GM19023 (cell line): Measurements from ENCODE around the gene RELL1.
A peak's percentile ranks its signal among the peaks of the same experiment; 100 is the strongest.

Source experiments
- ATAC-seq: cut with Tn5 transposase; IDR thresholded peaks from one replicate; pipeline ENCODE4 v1.9.1; 2021; ENCODE audit warnings: mild to moderate bottlenecking, moderate library complexity; ENCODE audit not compliant: unreplicated experiment

The RELL1 gene, protein sequence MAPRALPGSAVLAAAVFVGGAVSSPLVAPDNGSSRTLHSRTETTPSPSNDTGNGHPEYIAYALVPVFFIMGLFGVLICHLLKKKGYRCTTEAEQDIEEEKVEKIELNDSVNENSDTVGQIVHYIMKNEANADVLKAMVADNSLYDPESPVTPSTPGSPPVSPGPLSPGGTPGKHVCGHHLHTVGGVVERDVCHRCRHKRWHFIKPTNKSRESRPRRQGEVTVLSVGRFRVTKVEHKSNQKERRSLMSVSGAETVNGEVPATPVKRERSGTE

DNA sequence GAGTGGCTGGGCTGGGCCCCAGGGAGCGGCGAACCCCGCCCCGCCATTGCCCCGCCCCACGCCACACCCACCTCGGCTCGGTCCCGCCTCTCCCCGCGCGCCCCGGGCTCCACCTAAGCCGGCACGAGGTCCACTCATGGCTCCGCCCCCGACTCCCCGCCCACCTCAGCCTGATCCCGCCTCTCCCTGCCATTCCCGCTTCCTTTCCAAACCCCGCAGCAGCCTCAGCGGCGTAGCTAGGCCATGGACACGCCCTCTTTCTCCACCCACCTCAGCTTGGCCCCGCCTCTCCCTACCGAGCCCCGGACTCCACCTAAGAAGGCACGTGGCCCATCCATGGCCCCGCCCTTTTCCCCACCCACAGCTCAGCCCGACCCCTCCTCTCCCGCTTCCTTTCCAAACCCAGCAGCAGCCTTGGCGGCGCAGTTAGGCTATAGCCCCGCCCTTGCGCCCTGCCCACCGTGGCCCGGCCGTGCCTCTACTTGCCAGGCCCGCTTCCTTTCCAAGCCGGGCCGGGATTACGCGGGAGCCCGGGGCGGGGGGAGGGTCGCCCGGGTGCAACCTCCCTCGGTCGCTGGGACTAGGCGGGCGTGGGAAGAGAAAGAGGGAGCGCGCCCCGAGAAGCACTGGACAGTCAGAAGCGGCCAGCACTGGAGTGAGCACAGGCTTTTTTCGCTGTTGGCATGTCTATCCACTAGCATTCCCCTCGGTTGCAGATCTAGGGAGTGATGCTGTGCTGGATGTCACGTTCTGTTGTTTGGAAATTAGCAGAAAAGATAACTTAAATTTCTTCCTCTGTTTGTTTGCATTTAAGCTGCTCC lies at the start of gene RELL1:
RELL1 (minus strand) TSS at position 4 of the 821 bp plus-strand sequence. CDS start 89 bp downstream, outside the sequence.
- peak; percentile 82 for ATAC-seq

GRCh38 chr4:37735578-37735977 lies 49.4 kb upstream of the RELL1 start:
- ATAC-seq: no peak

DNA sequence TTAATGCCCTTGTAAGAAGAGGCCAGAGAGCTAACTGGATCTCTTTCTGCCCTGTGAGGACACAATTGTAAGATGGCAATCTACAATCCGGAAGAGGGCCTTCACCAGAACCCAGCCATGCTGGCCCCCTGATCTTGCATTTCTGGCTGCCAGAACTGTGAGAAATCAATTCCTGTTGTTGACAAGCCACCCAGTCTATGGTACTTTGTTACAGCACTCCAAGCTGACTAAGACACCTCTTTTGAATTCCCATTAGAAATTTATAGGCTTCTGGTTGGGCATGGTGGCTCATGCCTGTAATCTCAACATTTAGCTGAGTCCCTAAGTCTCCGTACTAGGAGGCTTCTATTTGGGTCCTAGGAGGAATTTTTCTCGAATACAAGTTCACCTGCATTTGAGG lies 48.8 kb upstream of the RELL1 start:
- ATAC-seq: no peak

GRCh38 chr4:37733240-37733867 lies 47.2 kb upstream of the RELL1 start:
- no peak for ATAC-seq

- ATAC-seq: peak; percentile 89
These were observed 46.5 kb upstream of the RELL1 start for GRCh38 chr4:37732526-37733186.

- ATAC-seq: no peak
These were observed 43.5 kb upstream of the RELL1 start for GRCh38 chr4:37729649-37730004.

DNA sequence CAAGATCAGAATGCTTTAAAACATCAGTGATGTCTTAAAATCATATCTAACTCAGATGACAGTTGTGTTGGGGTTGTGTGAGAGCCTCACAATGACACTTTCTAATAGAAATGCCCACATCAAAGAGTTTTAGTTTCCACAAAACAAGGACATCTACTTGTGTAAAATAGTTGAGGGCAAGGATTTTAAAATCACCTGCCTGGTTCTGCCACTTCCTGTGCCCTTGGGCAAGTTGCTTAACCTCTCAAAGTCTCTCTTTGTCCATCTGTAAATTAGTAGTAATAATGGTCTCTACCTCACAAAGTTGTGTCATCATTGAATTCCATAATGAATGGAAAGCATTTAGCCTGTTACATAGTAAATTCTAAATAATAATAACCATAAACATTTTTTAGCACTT lies 41.9 kb upstream of the RELL1 start:
- no peak for ATAC-seq

DNA sequence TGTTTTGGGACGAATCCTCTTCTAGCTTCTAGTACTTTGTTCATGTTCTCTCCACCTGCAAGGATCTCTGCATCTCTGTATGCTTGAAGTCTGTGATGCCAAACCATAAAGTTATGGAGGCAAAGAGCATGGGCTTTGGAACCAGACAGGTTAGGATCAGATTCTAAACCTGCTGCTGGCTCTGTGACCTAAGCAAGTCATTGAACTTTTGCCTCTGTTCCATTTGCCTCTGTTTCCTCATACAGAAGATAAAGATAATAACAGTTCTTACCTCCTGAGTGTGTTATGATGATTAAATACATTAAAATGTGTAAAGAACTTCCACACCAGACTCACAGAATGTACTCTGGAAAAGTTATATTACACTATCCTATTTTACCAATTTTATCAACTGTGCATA lies 41.5 kb upstream of the RELL1 start:
- no peak for ATAC-seq

GRCh38 chr4:37726666-37727065 lies 40.5 kb upstream of the RELL1 start:
- ATAC-seq: no peak

DNA sequence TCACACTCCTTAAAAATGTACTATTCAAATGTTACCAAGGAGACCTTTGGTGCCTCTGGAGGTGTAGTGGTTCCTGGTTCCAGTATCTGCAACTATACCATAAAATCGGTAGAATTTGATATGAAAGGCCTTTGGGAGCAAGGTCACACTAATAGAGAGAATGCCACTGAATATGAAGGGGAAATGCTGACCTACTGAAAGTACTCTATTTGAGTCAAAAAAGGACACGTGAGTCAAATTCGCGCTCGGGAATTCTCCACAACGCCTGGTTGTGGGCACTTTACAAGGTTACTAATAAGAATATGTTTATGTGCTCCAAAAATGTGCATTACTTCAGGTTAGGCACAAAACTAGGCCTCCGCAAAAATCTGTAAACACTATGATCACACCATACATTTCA lies 39.5 kb upstream of the RELL1 start:
- ATAC-seq: no peak

- no peak for ATAC-seq
These were observed 36.9 kb upstream of the RELL1 start for GRCh38 chr4:37723067-37723466.

GRCh38 chr4:37721995-37722638 lies 35.9 kb upstream of the RELL1 start:
- no peak for ATAC-seq

DNA sequence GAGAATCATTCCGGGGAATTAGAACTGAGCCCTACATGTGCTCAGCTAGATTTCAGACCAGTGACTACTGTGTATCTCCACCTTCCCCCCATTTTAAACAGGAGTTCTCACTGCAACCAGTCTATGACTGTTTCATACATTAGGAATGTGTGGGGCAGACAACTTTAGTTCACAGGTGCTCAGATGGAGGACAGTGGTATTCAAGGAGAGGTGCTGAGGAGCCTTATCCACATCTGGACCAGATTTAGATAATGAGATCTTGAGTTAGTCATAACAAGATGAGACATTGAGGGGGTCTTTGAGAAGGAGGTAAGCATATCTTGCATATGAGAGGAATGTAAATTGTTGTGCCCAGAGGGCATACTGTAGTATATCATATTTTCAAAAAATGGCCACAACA lies 32.8 kb upstream of the RELL1 start:
- no peak for ATAC-seq

GRCh38 chr4:37717576-37717975 lies 31.4 kb upstream of the RELL1 start:
- ATAC-seq: no peak

GRCh38 chr4:37715889-37716402 lies 29.8 kb upstream of the RELL1 start:
- peak; percentile 79 for ATAC-seq

DNA sequence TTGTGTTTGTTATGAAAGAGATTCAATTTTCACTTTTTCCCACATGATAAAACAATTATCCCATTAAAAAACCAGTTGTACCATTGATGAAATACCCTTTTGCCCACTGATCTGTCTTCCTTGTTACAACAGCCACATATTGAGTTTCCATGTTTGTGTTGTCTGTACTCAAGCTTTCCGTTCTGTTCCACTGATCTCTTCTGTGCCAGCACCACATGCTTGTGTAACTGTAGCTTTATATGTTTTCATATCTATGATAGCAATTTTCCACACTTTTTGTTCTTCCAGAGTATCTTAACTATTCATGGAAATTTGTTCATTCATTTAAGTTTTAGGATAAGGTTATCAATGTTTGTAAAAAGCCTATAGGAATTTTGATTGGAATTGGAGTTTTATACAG lies 24.3 kb upstream of the RELL1 start:
- ATAC-seq: no peak

DNA sequence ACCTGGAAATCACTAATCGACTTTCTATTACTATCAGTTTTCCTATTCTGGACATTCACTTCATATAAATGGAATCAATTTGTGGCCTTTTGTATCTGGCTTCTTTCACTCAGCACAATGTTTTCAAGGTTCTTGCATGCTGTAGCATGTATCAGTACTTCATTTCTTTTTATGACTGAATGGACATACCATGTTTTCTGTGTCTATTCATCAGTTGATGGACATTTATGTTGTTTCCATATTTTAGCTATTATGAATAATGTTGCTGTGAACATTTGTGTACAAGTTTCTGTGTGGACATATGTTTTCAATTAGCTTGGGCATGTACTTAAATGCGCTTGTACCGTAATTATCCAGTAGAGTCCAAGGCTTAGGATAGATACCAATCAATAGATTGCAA lies 19.9 kb upstream of the RELL1 start:
- ATAC-seq: no peak

DNA sequence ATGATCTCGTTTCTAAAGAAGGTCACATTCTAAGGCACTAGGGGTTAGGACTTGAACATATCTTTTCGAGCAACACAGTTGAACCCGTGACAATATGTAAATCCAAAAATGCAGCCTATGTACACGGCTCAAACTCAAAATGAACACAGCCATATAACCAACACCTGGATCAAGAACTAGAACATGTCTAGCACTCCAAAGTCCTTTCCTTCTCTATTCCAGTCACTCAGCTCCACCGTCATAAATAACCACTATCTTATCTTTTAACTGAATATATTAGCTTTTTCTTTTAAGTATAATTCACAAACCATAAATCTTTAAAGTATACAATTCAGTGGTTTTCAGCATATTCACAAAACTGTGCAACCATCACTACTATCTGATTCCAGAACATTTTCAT lies 19.4 kb upstream of the RELL1 start:
- ATAC-seq: no peak

DNA sequence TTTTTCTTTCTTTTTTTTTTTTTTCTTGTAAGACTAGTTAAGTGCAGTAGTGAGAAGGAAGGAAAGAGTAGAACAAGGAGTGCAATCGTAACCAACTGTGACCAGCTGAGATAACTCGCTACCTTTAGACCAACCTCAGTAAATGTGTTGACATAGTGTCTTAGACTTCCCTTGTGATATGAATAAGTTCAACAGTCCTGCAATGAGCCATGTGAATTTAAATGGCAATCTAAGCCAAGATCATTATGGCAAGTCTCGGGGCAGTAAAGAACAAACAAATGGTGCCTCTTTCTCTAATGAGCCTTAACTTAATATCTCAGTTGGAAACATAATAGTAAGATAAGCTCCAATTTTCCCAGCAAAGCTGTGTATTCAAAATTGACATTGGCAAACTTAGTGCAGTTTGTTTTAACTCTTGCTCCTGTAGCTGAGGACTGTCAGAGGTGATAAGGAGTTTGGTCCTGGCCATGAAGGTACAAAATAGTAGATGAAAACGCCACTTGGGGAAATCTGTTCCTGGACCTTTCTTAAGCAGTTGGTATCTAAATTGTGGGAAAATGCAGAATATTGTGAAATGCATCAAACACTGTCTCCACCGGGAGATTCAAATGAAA lies 13.8 kb upstream of the RELL1 start:
- no peak for ATAC-seq

- ATAC-seq: no peak
These were observed 11.4 kb upstream of the RELL1 start for GRCh38 chr4:37697566-37697965.
